ENCODE data around the gene TMED8. TPM values are rescaled to one million over a fixed set of nuclear protein-coding genes. Genes with fewer than 3 reads are reported as not detected.

TMED8 gene
- total RNA-seq, 6 experiments from 2014 or later = 5.7 to 7.0 (median 6.6) TPM

DNA sequence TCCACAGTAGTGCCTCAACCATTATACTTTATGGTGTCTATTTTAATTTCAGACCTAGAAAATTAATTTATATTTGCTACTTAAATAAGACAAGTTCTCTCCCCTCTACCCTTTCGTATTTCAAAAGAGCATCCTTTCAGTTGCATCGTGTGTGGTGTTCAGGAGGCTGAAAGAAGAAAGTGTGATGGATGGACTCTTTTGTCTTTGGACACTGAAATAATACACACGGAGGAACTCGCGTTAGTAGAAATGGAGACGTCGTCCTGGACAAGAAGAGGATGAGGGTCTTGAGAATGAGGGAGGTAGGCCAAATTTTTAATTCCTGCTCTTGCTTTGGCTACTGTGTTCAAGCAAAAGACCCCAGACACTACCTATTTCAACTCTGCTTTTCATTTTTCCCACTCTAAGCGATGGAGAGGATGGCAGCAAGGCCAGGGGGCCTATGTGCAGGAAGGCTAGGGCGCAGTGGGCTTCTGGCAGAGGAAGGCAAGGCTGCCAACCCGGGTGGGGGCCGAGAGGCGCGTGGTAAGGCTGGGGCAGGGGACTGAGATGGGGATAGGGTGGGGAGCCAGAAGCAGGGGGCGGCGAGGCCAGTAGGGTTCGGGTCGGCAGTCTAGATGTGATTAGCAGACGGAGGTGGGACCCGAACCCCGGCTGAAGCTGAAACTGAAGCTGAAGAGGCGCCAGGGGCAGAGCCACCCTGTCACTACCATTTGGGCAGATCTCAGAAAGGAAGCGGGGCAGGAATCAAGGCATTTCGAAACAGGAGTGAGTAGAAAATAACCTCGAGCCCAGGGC lies 722 bp downstream of the TMED8 start:
- no peaks in the 10 kb centered on the region for H3K9me3 Mint-ChIP-seq
- no peaks in the 10 kb centered on the region for H3K27me3 Mint-ChIP-seq (ENCODE audit: insufficient read depth)
- H3K36me3 Mint-ChIP-seq (ENCODE audit: low read depth) = 0 out of 2 replicates have a peak, but pooled peaks cover 10% of the 10 kb centered on the region
- peaks cover 38% of the 10 kb centered on the region for H3K4me1 Mint-ChIP-seq (ENCODE audit: low read depth)
- H3K4me3 Mint-ChIP-seq = peak overlapping the region; percentile 90
- peak overlapping the region; percentile 65 for H3K27ac Mint-ChIP-seq
- TF ChIP-seq, protein P1, sequence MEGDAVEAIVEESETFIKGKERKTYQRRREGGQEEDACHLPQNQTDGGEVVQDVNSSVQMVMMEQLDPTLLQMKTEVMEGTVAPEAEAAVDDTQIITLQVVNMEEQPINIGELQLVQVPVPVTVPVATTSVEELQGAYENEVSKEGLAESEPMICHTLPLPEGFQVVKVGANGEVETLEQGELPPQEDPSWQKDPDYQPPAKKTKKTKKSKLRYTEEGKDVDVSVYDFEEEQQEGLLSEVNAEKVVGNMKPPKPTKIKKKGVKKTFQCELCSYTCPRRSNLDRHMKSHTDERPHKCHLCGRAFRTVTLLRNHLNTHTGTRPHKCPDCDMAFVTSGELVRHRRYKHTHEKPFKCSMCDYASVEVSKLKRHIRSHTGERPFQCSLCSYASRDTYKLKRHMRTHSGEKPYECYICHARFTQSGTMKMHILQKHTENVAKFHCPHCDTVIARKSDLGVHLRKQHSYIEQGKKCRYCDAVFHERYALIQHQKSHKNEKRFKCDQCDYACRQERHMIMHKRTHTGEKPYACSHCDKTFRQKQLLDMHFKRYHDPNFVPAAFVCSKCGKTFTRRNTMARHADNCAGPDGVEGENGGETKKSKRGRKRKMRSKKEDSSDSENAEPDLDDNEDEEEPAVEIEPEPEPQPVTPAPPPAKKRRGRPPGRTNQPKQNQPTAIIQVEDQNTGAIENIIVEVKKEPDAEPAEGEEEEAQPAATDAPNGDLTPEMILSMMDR (IDR thresholded peaks at IDR 0.05) = no peak
- peak; percentile 3 for DNase-seq

DNA sequence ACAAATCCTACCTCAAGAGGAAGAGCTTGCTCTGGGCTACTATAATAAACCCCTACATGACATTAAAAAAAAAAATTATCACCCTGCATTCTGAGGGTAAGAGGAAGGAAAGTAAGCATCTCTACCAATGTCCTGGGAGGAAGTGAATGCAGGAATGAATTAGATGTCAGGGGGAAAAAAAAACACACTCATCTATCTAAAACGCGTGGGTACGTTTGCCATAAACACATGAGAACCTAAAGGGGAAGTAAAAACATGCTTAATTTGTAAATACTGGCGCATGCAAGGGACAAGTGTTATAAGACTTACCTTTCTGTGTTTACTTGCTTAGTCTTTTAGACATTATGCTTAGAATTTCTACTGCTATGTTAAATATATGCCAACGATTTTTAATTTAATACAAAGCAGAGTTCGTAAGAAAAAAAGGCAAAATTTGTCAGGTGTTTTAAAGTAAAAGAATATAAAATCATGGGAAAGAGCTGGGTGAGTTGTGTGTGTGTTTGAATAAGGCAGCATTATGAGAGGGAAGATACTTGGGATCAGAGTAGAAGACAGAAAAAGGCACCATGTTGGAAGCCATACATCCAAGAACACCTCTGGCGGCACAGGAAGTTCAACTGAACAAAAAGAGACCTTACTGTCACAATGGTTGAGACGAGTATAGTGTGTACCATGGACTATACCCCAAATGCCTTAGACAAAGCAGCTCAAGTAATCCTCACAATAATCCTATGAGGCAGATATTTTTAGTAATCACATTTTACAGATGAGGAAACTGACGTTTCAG lies 1.5 kb downstream of the TMED8 start:
- H3K4me3 Mint-ChIP-seq = peak overlapping the region; percentile 90; the same call in 1 of the 2 replicates
- DNase-seq = no peak
- no peaks in the 10 kb centered on the region for H3K9me3 Mint-ChIP-seq
- H3K27me3 Mint-ChIP-seq (ENCODE audit: insufficient read depth) = no peaks in the 10 kb centered on the region
- 0 out of 2 replicates have a peak, but pooled peaks cover 10% of the 10 kb centered on the region for H3K36me3 Mint-ChIP-seq (ENCODE audit: low read depth)
- peaks cover 38% of the 10 kb centered on the region for H3K4me1 Mint-ChIP-seq (ENCODE audit: low read depth)
- H3K27ac Mint-ChIP-seq = no peak overlapping the region
- TF ChIP-seq, protein P1 (IDR thresholded peaks at IDR 0.05) = no peak

DNA sequence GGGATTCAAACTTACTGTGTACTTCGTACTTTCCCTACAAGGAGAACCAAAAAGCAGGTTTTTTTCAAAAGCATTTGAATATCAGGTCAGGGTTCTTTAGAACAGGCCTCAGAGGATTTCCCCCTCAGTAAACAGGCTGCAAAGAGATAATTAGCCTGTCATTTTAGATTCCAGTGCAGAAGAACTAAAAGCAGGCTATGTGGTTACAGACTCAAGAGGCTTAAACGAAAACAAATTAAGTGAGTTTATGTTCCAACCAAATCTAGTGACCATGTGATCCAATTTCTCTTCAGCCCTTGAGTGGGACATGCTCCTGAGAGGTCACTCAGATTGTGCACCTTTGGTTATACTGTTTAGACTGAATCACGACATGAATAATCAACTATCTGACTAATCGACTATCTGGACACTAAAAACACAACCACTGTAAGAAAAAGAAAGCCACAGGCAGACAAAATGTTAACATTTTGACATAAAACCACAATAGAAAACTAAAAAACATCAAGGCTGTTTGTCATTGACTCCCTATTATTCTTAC lies 4.5 kb downstream of the TMED8 start:
- Mint-ChIP-seq H3K9me3 (no peaks in the 10 kb centered on the region), H3K36me3 (ENCODE audit: low read depth) (0 out of 2 replicates have a peak, but pooled peaks cover 10% of the 10 kb centered on the region), H3K27ac (no peak overlapping the region), H3K27me3 (ENCODE audit: insufficient read depth) (no peaks in the 10 kb centered on the region), H3K4me3 (0 out of 2 replicates have a peak overlapping the region, but pooled peaks have one; percentile 6), H3K4me1 (ENCODE audit: low read depth) (peaks cover 38% of the 10 kb centered on the region)
- peak; percentile 62 for DNase-seq
- TF ChIP-seq, protein P1 (IDR thresholded peaks at IDR 0.05) = no peak

DNA sequence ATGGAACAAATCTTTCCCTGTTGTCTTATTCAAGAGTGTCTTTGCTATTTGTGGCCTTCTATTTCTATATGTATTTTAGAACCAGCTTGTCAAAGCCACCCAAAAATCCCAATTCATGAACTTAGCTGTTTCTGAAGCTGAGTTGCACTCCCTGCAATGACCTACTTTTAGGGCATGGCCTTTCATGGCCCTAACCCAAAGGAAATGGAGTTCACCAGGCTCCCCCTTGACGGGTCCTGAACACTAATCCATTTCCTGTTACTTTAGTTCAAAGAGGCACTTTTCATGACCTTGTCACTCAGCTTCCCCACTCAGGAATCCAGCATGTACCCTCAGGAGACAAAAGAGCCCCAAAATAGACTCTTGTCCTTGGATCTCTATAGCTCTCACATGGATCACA lies 7.6 kb downstream of the TMED8 start:
- TF ChIP-seq, protein P1 (IDR thresholded peaks at IDR 0.05) = no peak
- H3K4me3 Mint-ChIP-seq = no peak overlapping the region
- no peak overlapping the region for H3K27ac Mint-ChIP-seq
- no peaks in the 10 kb centered on the region for H3K27me3 Mint-ChIP-seq (ENCODE audit: insufficient read depth)
- H3K36me3 Mint-ChIP-seq (ENCODE audit: low read depth) = 0 out of 2 replicates have a peak, but pooled peaks cover 1% of the 10 kb centered on the region
- H3K4me1 Mint-ChIP-seq (ENCODE audit: low read depth) = peaks cover 21% of the 10 kb centered on the region
- H3K9me3 Mint-ChIP-seq = no peaks in the 10 kb centered on the region
- DNase-seq = no peak

DNA sequence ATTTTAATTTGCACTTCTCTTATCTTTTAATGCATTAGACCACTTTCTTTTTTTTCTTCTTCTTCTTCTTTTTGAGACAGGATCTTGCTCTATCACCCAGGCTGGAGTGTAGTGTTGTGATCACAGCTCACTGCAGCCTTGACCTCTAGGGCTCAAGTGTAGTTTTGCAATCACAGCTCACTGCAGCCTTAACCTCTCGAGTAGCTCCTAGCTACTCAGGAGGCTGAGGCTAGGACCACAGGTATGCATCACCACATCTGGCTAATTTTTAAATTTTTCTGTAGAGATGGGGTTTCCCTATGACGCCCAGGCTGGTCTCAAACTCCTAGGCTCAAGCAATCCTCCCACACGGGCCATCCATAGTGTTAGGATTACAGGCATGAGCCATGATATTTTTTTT lies 12.7 kb downstream of the TMED8 start:
- Mint-ChIP-seq H3K27ac (no peak overlapping the region), H3K36me3 (ENCODE audit: low read depth) (no peaks in the 10 kb centered on the region), H3K27me3 (ENCODE audit: insufficient read depth) (no peaks in the 10 kb centered on the region; the same call in 1 of the 2 replicates), H3K4me3 (no peak overlapping the region), H3K9me3 (no peaks in the 10 kb centered on the region), H3K4me1 (ENCODE audit: low read depth) (no peaks in the 10 kb centered on the region)
- TF ChIP-seq, protein P1 (IDR thresholded peaks at IDR 0.05) = no peak
- DNase-seq = no peak

Data from HFFc6 (cell line).